ENCODE results near the gene FCAR.
"Not testable (repeated sequence)": the region's sequence is repeated elsewhere in the genome, so short reads cannot be mapped to it uniquely, and the experiment has no call there.

DNA sequence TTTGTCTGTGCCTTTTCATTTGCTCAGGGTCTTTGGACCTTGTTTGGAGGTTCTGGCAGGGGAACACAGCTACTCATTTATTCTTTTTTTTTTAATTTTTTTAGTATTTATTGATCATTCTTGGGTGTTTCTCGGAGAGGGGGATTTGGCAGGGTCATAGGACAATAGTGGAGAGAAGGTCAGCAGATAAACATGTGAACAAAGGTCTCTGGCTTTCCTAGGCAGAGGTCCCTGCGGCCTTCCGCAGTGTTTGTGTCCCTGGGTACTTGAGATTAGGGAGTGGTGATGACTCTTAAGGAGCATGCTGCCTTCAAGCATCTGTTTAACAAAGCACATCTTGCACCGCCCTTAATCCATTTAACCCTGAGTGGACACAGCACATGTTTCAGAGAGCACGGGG, 33.9 kb downstream of the FCAR start:
- not testable (repeated sequence) for TF ChIP-seq EP300 (IDR thresholded peaks at IDR 0.05); NR3C1 (IDR thresholded peaks at IDR 0.05); CTCF (IDR thresholded peaks at IDR 0.05); SREBF2 (IDR thresholded peaks at IDR 0.05); CHD4 (IDR thresholded peaks at IDR 0.05; ENCODE audit: borderline replicate concordance); RCOR1 (IDR thresholded peaks at IDR 0.05; ENCODE audit: low read depth, low read length); RARB (CRISPR knock-in tag; IDR thresholded peaks at IDR 0.05); ZNF302 (CRISPR knock-in tag; IDR thresholded peaks at IDR 0.05); POLR2A (IDR thresholded peaks at IDR 0.05; ENCODE audit: low read length); HMGXB4 (CRISPR knock-in tag; IDR thresholded peaks at IDR 0.05; ENCODE audit: borderline replicate concordance)
- TF ChIP-seq, protein P1, sequence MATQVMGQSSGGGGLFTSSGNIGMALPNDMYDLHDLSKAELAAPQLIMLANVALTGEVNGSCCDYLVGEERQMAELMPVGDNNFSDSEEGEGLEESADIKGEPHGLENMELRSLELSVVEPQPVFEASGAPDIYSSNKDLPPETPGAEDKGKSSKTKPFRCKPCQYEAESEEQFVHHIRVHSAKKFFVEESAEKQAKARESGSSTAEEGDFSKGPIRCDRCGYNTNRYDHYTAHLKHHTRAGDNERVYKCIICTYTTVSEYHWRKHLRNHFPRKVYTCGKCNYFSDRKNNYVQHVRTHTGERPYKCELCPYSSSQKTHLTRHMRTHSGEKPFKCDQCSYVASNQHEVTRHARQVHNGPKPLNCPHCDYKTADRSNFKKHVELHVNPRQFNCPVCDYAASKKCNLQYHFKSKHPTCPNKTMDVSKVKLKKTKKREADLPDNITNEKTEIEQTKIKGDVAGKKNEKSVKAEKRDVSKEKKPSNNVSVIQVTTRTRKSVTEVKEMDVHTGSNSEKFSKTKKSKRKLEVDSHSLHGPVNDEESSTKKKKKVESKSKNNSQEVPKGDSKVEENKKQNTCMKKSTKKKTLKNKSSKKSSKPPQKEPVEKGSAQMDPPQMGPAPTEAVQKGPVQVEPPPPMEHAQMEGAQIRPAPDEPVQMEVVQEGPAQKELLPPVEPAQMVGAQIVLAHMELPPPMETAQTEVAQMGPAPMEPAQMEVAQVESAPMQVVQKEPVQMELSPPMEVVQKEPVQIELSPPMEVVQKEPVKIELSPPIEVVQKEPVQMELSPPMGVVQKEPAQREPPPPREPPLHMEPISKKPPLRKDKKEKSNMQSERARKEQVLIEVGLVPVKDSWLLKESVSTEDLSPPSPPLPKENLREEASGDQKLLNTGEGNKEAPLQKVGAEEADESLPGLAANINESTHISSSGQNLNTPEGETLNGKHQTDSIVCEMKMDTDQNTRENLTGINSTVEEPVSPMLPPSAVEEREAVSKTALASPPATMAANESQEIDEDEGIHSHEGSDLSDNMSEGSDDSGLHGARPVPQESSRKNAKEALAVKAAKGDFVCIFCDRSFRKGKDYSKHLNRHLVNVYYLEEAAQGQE (IDR thresholded peaks at IDR 0.05): not testable (repeated sequence)
- TF ChIP-seq, protein P2, sequence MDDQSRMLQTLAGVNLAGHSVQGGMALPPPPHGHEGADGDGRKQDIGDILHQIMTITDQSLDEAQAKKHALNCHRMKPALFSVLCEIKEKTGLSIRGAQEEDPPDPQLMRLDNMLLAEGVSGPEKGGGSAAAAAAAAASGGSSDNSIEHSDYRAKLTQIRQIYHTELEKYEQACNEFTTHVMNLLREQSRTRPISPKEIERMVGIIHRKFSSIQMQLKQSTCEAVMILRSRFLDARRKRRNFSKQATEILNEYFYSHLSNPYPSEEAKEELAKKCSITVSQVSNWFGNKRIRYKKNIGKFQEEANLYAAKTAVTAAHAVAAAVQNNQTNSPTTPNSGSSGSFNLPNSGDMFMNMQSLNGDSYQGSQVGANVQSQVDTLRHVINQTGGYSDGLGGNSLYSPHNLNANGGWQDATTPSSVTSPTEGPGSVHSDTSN (IDR thresholded peaks at IDR 0.05): not testable (repeated sequence)

Measured in A549 (cell line).